Measurements from ENCODE around the gene FREM1.

DNA sequence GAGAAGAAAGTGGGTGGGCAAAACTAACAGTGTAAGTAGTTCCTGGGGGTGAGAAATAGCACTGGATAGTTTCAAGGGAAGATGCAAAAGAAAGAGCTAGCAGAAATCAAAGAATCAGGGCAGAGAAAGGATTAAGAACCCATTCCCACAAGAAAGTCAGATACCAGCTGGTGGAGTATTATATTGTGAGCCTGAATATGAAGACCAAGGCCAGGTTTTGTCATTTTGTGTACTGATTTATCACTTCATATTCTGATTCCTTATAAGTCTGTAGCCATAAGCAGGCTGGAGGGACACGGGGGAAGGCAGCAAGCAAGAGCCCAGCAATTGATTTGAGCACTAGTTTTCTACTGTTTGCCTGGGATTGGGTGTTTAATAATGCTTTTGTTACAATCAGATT, 80.2 kb downstream of the FREM1 start:
- TF ChIP-seq, protein P1, sequence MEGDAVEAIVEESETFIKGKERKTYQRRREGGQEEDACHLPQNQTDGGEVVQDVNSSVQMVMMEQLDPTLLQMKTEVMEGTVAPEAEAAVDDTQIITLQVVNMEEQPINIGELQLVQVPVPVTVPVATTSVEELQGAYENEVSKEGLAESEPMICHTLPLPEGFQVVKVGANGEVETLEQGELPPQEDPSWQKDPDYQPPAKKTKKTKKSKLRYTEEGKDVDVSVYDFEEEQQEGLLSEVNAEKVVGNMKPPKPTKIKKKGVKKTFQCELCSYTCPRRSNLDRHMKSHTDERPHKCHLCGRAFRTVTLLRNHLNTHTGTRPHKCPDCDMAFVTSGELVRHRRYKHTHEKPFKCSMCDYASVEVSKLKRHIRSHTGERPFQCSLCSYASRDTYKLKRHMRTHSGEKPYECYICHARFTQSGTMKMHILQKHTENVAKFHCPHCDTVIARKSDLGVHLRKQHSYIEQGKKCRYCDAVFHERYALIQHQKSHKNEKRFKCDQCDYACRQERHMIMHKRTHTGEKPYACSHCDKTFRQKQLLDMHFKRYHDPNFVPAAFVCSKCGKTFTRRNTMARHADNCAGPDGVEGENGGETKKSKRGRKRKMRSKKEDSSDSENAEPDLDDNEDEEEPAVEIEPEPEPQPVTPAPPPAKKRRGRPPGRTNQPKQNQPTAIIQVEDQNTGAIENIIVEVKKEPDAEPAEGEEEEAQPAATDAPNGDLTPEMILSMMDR (conservative IDR thresholded peaks at IDR 0.05; ENCODE audit: low read depth, low read length): no peak
- TF ChIP-seq RCOR1 (IDR thresholded peaks at IDR 0.05; ENCODE audit: insufficient replicate concordance, low read length): no peak
- TF ChIP-seq, protein P2, sequence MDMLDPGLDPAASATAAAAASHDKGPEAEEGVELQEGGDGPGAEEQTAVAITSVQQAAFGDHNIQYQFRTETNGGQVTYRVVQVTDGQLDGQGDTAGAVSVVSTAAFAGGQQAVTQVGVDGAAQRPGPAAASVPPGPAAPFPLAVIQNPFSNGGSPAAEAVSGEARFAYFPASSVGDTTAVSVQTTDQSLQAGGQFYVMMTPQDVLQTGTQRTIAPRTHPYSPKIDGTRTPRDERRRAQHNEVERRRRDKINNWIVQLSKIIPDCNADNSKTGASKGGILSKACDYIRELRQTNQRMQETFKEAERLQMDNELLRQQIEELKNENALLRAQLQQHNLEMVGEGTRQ (IDR thresholded peaks at IDR 0.05; ENCODE audit: low read depth, low read length): no peak
- no peak for TF ChIP-seq MAFK (IDR thresholded peaks at IDR 0.05; ENCODE audit: low read depth, low read length)
- TF ChIP-seq, protein P3, sequence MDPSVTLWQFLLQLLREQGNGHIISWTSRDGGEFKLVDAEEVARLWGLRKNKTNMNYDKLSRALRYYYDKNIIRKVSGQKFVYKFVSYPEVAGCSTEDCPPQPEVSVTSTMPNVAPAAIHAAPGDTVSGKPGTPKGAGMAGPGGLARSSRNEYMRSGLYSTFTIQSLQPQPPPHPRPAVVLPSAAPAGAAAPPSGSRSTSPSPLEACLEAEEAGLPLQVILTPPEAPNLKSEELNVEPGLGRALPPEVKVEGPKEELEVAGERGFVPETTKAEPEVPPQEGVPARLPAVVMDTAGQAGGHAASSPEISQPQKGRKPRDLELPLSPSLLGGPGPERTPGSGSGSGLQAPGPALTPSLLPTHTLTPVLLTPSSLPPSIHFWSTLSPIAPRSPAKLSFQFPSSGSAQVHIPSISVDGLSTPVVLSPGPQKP (IDR thresholded peaks at IDR 0.05; ENCODE audit: borderline replicate concordance, low read depth, low read length): no peak
- TF ChIP-seq CEBPB (IDR thresholded peaks at IDR 0.05; ENCODE audit: low read depth, low read length): no peak
- TF ChIP-seq RAD21 (IDR thresholded peaks at IDR 0.05; ENCODE audit: low read length): no peak
- no peak for TF ChIP-seq BHLHE40 (IDR thresholded peaks at IDR 0.05; ENCODE audit: low read depth, low read length)
- no peak for TF ChIP-seq POLR2A (IDR thresholded peaks at IDR 0.05; ENCODE audit: low read depth, low read length)

All from IMR-90 (cell line).